Activated T-cell treated with anti-CD3 and anti-CD28 coated beads for 24 hours (primary cell): ENCODE data around the gene METRN.

Source experiments
- DNase-seq: peaks from one replicate; pipeline ENCODE4 v3.0.0-alpha.2; 2020; ENCODE audit warnings: low read depth

Gene METRN

DNA sequence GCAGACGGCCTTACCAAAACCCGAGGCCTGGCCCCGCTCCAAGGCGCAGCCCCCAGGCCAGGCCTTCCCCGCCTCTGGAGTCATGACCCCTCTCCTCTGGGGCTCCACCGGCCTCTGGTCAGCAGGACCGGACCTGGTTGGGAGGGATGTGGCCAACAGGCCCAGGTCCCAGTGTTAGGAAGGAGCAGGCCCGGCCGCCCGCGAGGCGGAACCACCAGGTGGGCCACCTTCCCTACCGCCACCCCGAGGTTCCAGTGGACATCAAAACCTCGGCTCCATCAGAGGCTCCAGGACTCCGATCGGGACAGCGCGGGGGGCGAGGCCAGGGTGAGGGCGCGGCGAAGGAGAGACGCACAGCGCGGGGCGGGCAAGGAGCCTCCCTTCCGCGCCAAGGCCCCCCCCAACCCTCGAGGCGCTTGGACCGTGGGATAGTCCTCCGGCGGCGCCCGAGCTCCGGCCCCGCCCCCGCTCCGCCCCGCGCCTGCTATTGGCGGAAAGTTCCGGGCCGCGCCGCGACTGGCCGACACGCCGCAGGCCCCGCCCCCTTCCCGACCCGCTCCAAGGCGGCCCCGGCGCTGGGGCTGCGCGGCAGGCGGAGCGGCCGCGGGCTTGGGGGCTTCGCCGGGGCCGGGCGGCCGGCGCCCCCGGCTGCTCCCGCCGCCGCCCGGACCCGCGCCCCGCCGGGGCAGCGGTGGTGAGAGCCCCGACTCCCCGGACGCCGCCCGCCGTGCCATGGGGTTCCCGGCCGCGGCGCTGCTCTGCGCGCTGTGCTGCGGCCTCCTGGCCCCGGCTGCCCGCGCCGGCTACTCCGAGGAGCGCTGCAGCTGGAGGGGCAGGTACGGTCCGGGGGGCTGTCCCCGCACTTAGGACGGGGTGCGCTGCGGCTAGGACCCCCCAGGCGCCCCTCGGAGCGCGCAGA is at the start of gene METRN:
TSS of gene METRN (plus strand) at position 561 of the 919 bp plus-strand sequence. CDS start at position 733, 172 bp downstream.
- DNase-seq, result peak; percentile 86

DNA sequence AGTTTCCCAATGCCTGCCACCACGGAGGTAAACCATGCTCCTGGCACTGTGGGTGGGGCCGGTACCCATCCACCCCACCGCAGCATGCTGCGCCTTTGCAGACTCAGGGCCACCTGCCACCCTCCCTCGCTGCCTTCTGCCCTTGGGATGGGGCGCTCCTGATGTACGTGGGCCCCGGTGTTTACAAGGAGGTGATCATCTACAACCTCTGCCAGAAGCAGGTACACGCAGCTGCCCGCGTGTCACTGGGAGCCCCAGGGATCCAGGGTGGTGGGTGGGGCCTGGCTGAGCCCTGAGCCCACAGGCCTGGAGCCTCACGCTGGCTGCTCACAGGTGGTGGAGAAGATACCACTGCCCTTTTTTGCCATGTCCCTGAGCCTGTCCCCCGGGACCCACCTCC is 48.3 kb upstream of the METRN start:
- DNase-seq, result no peak

- DNase-seq, result no peak
These were observed 47.7 kb upstream of the METRN start for GRCh38 chr16:667113-667779.

DNA sequence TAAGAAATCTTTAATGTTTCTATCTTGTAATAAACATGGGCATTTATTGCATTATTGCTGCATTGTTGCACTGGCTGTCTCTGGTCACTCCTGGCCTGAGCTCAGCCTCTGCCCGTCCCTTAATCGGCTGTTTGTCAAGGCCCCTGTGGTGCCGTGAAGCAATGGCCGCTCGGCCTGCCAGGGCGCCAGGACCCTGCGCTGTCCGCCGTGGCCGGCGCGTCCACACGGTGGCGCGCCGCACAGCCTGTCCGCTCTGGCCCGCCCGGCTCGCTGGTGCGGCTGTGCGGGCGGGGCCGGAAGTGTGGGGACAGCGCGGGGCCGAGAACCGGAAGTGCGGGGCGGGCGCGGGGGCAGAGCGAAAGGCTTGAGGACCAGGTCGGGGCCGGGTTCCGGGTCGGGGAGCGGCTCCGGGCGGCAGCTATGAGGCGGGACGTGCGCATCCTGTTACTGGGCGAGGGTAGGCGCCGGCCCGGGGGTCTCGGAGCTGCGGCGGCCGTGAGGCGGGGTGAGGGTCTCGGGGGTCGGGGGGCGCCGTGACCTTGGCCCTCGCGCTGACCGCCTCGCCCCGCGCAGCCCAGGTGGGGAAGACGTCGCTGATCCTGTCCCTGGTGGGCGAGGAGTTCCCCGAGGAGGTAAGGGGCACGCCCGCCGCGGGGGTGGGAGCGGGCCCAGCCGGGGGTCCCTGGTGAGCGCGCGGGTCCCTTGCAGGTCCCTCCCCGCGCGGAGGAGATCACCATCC is 47.0 kb upstream of the METRN start, which contains the start of gene RHOT2:
TSS of gene RHOT2 (plus strand) at position 353 of the 739 bp plus-strand sequence. CDS start at position 421, 68 bp downstream.
- DNase-seq, result peak; percentile 90

GRCh38 chr16:668519-669171 is 46.3 kb upstream of the METRN start:
- DNase-seq, result no peak

GRCh38 chr16:669666-670065 is 45.3 kb upstream of the METRN start:
- DNase-seq, result no peak

DNA sequence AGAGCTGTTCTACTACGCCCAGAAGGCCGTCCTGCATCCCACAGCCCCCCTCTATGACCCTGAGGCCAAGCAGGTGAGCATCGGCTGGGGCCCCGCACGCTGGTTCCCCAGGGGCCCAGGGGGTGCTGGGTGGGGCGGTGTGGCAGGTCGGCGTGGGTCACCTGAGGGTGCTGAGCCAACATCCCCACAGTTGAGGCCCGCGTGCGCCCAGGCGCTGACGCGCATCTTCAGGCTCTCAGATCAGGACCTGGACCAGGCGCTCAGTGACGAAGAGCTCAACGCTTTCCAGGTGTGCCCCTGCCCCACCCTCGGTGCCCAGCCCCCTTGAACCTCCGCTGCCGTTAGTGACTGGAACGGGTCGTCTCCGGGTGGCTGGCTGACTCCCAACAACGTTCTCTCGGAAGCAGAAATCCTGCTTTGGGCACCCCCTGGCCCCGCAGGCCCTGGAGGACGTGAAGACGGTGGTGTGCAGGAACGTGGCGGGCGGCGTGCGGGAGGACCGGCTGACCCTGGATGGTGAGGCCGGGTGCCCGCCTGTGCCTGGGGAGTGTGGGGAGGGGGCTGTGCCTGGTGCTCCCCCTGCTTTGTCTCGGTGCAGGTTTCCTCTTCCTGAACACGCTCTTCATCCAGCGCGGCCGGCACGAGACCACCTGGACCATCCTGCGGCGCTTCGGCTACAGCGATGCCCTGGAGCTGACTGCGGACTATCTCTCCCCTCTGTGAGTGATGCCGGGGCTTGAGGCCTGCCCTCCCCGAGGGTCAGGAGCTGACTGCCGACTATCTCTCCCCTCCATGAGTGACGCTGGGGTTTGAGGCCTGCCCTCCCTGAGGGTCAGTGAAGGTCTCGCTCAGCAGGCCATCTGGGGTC is 44.2 kb upstream of the METRN start:
- DNase-seq, result no peak

DNA sequence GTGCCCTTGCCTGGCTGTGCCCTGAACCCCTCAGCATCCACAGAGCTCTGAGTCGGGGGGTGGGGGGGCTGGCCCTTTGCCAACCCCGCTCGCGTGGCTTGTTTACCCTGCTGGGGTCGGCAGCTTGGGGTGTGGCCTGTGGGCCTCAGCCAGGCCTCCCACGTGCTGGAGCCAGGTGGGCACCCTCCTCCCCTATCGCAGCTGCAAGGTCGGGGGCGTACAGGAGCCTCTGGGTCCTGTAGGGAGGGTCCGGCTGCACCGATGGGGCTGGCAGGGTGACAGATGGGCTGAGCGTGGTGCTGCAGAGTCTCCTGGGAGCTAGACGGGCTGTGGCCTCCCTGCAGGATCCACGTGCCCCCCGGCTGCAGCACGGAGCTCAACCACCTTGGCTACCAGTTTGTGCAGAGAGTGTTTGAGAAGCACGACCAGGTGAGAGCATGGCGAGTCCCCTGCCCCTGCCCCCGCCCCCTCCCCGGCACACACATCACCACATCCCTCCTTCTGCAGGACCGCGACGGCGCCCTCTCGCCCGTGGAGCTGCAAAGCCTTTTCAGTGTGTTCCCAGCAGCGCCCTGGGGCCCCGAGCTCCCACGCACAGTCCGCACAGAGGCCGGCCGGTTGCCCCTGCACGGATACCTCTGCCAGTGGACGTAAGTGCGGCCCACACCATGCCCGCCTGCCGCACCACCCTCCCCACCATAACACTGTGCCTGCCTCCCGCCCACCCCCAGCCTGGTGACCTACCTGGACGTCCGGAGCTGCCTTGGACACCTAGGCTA is 43.4 kb upstream of the METRN start:
- no peak for DNase-seq

DNA sequence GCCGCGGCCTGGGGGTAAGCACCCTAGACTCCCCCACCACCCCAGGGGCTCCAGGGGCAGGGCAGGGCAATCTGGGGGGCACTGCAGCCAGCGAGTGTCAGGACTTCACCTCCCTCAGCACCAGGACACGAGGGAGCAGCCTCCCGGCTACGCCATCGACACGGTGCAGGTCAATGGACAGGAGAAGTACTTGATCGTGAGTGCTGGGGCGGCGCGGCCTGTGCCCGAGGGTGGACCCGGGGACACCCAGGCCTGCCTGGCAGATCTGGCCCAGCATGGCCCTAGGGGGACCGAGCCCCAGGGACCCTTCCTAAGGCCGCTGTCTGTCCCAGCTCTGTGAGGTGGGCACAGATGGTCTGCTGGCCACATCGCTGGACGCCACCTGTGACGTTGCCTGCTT is 42.5 kb upstream of the METRN start:
- no peak for DNase-seq

- DNase-seq, result no peak
These were observed 42.1 kb upstream of the METRN start for GRCh38 chr16:672851-673250.

- DNase-seq, result no peak
These were observed 41.4 kb upstream of the METRN start for GRCh38 chr16:673399-673991.

DNA sequence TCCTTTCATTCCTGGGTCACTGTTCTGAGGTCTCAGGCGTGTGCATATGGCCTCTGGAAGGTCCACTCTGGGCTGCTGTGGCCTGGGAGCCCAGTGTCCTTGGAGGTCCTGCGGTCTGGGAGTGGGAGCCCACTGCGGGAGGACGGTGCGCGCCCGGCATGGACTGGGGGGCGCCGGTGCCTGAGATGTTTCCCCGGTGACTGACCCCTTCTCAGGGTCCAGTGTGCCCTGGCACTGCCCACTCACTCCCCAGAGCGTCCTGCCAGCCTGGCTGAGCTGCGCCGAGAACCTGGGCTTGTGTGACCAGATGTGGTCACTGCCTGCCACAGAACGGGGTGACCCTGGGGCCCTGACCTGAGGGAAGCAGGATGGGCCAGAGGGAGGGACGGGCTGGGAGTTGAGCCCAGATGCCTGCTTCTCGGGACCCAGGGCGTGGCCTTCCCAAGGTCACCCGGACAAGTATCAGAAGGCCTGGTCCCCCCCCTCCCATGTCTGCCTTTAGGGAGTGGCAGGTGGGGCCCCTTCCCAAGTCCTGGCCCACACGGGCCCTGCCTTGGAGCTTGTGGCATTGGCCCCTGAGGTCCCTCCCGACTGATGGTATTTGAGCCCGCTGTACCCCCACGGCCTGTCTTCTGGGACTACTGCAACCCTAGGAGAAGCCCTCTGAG is 40.6 kb upstream of the METRN start:
- DNase-seq, result no peak

DNA sequence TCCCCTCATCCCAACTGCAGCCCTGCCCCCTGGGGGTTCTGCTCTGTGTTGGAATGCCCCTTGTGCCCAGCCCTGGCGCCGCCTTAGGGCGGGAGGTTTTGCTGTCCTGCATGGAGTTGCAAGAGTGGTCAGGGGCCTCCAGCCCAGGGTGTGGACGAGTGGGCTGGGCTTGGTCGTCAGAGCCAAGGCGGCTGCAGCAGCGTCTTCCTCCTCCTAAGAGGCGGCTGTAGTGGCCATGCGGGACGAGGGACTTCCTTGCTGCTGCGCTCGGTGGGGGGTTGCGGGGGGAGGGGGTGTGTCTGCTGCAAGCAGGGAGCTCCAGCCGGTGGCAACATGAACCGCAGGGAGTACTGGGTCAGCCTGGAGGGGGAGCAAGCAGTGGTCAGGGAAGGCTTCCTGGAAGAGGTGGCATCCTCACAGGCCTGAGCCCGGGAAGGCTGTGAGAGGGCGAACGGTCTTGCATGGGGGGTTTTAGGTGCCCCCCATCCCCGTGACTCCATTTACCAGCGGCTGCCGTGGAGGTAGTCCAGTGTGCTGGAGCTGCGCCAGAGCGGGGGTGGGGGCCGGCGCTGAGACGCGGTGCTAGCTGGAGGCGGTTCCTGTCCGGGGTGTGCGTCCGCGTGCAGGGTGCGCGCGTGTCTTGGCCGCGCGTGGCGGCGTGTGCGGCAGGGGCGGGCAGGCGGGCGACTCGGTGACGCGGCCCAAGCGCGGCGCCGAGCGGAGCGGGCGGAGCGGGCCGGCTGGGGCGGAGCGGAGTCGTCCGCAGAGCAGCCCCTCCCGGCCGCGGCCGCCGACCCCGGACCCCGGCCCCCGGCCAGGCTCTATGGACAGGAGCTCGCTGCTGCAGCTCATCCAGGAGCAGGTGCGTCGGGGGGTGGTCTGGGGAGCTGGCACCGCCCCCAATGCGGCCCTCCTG is 39.7 kb upstream of the METRN start, which contains the start of gene RHBDL1:
TSS of gene RHBDL1 (plus strand) at position 704 of the 916 bp plus-strand sequence. CDS start at position 824, 120 bp downstream.
- DNase-seq, result no peak

DNA sequence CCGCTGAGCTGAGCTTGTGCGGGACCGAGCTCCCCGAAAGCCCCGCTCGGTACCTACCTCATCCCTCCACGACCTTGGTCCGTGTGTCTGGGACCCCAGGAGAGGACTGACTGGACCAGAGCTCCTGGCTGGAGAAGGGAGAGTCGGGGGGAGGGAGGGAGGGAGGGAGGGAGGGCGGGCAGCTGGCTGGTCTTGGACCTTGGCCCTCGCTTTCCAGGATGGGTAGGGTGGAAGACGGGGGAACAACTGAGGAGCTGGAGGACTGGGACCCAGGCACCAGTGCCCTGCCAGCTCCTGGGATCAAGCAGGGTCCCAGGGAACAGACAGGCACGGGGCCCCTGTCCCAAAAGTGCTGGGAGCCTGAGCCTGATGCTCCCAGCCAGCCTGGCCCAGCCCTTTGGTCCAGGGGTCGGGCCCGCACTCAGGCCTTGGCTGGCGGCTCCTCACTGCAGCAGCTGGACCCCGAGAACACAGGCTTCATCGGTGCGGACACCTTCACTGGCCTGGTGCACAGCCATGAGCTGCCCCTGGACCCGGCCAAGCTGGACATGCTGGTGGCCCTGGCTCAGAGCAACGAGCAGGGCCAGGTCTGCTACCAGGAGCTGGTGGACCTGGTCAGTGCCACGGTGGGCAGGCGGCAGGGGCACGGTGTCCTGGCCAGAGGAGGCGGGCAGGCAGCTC is 38.9 kb upstream of the METRN start:
- no peak for DNase-seq

DNA sequence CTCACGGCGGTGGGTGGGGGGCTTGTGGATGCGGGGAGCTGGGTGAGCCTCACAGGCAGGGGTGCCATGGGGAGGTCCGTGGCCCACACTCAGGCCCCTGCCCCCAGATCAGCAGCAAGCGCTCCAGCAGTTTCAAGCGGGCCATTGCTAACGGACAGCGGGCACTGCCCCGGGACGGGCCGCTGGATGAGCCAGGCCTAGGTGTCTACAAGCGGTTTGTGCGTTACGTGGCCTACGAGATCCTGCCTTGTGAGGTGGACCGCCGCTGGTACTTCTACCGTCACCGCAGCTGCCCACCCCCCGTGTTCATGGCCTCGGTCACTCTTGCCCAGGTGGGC is 38.4 kb upstream of the METRN start:
- no peak for DNase-seq

DNA sequence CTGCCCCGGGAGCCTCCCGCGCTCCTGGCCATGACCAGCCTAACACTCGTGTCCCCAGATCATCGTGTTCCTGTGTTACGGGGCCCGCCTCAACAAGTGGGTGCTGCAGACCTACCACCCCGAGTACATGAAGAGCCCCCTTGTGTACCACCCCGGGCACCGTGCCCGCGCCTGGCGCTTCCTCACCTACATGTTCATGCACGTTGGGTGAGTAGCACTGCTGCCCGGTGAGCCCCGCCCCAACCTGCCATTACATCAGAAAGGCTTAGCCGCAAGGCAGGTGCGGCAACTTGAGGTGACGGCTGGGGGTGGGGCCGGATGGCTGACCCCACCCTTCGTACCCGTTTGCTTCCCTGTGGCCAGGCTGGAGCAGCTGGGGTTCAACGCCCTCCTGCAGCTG is 38.0 kb upstream of the METRN start:
- no peak for DNase-seq
